GM18520 (cell line): Measurements from ENCODE around the gene PCDHB5.
"Not testable (repeated sequence)": the region's sequence is repeated elsewhere in the genome, so short reads cannot be mapped to it uniquely, and the experiment has no call there.

Experiments
- ATAC-seq: cut with Tn5 transposase; IDR thresholded peaks from one replicate; pipeline ENCODE4 v1.9.1; 2021; ENCODE audit not compliant: unreplicated experiment

The PCDHB5 gene

DNA sequence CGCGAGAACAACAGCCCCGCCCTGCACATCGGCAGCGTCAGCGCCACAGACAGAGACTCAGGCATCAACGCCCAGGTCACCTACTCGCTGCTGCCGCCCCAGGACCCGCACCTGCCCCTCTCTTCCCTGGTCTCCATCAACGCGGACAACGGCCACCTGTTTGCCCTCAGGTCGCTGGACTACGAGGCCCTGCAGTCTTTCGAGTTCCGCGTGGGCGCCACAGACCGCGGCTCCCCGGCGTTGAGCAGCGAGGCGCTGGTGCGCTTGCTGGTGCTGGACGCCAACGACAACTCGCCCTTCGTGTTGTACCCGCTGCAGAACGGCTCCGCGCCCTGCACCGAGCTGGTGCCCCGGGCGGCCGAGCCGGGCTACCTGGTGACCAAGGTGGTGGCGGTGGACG, 16.6 kb downstream of the PCDHB5 start:
- not testable (repeated sequence) for ATAC-seq

- not testable (repeated sequence) for ATAC-seq
Measured at GRCh38 chr5:141152096-141152495, 17.1 kb downstream of the PCDHB5 start.

GRCh38 chr5:141155540-141156374, 20.8 kb downstream of the PCDHB5 start:
- ATAC-seq, result no peak

- not testable (repeated sequence) for ATAC-seq
Measured at GRCh38 chr5:141157356-141157755, 22.4 kb downstream of the PCDHB5 start.

DNA sequence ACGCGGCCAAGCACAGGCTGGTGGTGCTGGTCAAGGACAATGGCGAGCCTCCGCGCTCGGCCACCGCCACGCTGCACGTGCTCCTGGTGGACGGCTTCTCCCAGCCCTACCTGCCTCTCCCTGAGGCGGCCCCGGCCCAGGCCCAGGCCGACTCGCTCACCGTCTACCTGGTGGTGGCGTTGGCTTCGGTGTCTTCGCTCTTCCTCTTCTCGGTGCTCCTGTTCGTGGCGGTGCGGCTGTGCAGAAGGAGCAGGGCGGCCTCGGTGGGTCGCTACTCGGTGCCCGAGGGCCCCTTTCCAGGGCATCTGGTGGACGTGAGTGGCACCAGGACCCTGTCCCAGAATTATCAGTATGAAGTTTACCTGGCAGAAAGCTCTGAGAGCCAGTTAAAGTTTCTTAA, 22.9 kb downstream of the PCDHB5 start:
- ATAC-seq, result not testable (repeated sequence)

DNA sequence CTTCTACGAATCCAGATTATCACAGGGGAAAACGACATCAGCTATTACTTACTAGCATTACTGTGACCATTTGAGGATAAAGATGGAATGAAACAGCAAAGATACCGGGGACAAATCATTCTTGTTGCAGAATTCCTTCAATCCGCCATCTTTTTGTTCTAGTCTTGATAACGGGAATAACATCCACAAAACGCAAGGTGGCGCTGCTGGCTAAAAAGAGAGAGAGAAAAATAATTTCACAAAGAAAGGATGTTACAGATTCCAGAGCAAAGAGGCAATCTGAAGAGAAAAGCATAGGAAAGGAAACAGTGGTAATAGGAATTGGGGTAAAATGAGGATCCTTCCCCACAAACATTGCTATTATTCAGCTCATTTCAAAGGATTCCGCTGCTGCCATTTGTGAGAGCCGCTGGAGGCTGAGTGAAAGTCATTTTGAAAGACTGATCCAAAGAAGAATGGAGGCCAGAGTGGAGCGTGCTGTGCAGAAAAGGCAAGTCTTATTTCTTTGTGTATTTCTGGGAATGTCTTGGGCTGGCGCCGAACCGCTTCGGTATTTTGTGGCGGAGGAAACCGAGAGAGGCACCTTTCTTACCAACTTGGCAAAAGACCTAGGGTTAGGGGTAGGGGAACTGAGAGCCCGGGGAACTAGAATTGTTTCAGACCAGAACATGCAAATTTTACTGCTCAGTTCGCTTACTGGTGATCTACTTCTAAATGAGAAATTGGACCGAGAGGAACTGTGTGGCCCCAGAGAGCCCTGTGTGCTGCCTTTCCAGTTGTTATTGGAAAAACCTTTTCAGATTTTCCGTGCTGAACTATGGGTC, 37.6 kb downstream of the PCDHB5 start, which contains the start of gene PCDHB7:
TSS of gene PCDHB7 (plus strand) at position 264 of the 824 bp plus-strand sequence. CDS start at position 456, 192 bp downstream.
- ATAC-seq, result no peak

- ATAC-seq, result not testable (repeated sequence)
Measured at GRCh38 chr5:141174291-141175104, 39.5 kb downstream of the PCDHB5 start.

GRCh38 chr5:141175933-141176332, 40.9 kb downstream of the PCDHB5 start:
- no peak for ATAC-seq

GRCh38 chr5:141177577-141178191, 42.7 kb downstream of the PCDHB5 start, which contains the start of gene PCDHB8:
Gene PCDHB8, plus strand, starts transcription at chr5:141177790. Its CDS starts 245 bp downstream, at chr5:141178035.
- not testable (repeated sequence) for ATAC-seq

DNA sequence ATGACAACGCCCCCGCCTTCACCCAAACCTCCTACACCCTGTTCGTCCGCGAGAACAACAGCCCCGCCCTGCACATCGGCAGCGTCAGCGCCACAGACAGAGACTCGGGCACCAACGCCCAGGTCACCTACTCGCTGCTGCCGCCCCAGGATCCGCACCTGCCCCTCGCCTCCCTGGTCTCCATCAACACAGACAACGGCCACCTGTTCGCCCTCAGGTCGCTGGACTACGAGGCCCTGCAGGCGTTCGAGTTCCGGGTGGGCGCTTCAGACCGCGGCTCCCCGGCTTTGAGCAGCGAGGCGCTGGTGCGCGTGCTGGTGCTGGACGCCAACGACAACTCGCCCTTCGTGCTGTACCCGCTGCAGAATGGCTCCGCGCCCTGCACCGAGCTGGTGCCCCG, 44.4 kb downstream of the PCDHB5 start:
- ATAC-seq, result not testable (repeated sequence)

- not testable (repeated sequence) for ATAC-seq
Measured at GRCh38 chr5:141179876-141180275, 44.9 kb downstream of the PCDHB5 start.

- ATAC-seq, result no peak
Measured at GRCh38 chr5:141180313-141180712, 45.3 kb downstream of the PCDHB5 start.

GRCh38 chr5:141182248-141182647, 47.2 kb downstream of the PCDHB5 start, which contains the start of gene PCDHB16:
Gene PCDHB16, plus strand, starts transcription at chr5:141182387. Its CDS starts 173 bp downstream, at chr5:141182560.
- no peak for ATAC-seq

DNA sequence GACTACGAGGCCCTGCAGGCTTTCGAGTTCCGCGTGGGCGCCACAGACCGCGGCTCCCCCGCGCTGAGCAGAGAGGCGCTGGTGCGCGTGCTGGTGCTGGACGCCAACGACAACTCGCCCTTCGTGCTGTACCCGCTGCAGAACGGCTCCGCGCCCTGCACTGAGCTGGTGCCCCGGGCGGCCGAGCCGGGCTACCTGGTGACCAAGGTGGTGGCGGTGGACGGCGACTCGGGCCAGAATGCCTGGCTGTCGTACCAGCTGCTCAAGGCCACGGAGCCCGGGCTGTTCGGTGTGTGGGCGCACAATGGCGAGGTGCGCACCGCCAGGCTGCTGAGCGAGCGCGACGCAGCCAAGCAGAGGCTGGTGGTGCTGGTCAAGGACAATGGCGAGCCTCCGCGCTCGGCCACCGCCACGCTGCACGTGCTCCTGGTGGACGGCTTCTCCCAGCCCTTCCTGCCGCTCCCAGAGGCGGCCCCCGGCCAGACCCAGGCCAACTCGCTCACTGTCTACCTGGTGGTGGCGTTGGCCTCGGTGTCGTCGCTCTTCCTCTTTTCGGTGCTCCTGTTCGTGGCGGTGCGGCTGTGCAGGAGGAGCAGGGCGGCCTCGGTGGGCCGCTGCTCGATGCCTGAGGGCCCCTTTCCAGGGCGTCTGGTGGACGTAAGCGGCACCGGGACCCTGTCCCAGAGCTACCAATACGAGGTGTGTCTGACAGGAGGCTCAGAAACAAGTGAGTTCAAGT, 49.3 kb downstream of the PCDHB5 start:
- ATAC-seq, result not testable (repeated sequence)

DNA sequence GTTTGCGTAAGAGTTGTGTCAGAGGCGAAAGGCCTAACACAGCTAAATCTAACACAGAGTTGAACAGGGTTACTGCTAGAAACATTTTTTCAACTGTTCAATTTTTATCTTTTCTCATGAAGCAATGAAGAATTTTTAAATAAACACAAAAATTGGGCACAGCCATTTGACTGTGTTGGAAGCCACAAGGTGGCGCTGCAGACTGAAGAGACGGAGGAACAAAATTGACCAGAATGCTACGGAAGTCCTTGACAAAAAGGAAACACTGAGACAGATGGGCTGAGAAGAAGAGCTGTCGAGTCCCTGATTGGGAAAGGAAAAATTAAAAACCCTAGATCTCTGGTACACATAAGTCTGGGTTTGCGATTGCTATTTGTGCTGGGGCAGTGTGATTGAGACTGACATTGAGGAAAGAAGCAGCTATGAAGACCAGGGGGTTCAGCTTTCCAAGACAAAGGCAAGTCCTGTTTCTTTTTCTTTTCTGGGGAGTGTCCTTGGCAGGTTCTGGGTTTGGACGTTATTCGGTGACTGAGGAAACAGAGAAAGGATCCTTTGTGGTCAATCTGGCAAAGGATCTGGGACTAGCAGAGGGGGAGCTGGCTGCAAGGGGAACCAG, 52.0 kb downstream of the PCDHB5 start, which contains the start of gene PCDHB9:
TSS of gene PCDHB9 (plus strand) at position 265 of the 616 bp plus-strand sequence. CDS start at position 423, 158 bp downstream.
- no peak for ATAC-seq
